Measurements from ENCODE around the gene QKI.

DNA sequence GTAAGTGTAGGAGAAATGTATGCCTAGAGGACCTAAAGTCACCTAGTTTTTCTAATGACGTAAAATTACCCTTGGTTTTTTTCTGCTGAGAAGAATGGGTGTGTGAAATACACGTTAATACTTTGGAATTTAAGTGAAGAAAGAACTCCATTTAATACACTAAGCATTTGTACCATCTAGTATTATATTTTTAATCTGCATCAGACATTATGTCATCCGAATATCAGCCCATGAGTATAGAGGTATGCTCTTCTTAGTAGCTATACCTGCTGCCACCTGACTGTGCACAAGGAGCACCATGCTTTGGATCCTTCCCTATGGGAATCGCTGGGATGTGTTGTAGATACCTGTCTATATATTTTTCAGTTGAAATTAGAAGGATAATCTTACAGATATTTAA is 106.4 kb downstream of the QKI start:
- no peak for TF ChIP-seq CEBPB (IDR thresholded peaks at IDR 0.05)
- no peak for TF ChIP-seq TCF12 (IDR thresholded peaks at IDR 0.05; ENCODE audit: low read depth)
- TF ChIP-seq, protein P1, sequence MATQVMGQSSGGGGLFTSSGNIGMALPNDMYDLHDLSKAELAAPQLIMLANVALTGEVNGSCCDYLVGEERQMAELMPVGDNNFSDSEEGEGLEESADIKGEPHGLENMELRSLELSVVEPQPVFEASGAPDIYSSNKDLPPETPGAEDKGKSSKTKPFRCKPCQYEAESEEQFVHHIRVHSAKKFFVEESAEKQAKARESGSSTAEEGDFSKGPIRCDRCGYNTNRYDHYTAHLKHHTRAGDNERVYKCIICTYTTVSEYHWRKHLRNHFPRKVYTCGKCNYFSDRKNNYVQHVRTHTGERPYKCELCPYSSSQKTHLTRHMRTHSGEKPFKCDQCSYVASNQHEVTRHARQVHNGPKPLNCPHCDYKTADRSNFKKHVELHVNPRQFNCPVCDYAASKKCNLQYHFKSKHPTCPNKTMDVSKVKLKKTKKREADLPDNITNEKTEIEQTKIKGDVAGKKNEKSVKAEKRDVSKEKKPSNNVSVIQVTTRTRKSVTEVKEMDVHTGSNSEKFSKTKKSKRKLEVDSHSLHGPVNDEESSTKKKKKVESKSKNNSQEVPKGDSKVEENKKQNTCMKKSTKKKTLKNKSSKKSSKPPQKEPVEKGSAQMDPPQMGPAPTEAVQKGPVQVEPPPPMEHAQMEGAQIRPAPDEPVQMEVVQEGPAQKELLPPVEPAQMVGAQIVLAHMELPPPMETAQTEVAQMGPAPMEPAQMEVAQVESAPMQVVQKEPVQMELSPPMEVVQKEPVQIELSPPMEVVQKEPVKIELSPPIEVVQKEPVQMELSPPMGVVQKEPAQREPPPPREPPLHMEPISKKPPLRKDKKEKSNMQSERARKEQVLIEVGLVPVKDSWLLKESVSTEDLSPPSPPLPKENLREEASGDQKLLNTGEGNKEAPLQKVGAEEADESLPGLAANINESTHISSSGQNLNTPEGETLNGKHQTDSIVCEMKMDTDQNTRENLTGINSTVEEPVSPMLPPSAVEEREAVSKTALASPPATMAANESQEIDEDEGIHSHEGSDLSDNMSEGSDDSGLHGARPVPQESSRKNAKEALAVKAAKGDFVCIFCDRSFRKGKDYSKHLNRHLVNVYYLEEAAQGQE (IDR thresholded peaks at IDR 0.05; ENCODE audit: low read depth), result no peak
- TF ChIP-seq, protein P2, sequence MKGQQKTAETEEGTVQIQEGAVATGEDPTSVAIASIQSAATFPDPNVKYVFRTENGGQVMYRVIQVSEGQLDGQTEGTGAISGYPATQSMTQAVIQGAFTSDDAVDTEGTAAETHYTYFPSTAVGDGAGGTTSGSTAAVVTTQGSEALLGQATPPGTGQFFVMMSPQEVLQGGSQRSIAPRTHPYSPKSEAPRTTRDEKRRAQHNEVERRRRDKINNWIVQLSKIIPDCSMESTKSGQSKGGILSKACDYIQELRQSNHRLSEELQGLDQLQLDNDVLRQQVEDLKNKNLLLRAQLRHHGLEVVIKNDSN (IDR thresholded peaks at IDR 0.05), result no peak
- TF ChIP-seq TAF1 (IDR thresholded peaks at IDR 0.05; ENCODE audit: low read depth), result no peak
- TF ChIP-seq NFIC (IDR thresholded peaks at IDR 0.05), result no peak
- TF ChIP-seq, protein P3, sequence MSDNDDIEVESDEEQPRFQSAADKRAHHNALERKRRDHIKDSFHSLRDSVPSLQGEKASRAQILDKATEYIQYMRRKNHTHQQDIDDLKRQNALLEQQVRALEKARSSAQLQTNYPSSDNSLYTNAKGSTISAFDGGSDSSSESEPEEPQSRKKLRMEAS (IDR thresholded peaks at IDR 0.05), result no peak
- TF ChIP-seq EGR1 (IDR thresholded peaks at IDR 0.05), result no peak
- no peak for TF ChIP-seq EP300 (IDR thresholded peaks at IDR 0.05; ENCODE audit: borderline replicate concordance)
